ENCODE measurements around the gene PTPRH. TPM values are rescaled to one million over a fixed set of nuclear protein-coding genes. Genes with fewer than 3 reads are reported as not detected.

Gene PTPRH
- total RNA-seq, 2 experiments from 2014 or later, result not detected

GRCh38 chr19:55132453-55133129 lies 76.7 kb downstream of the PTPRH start:
- Histone ChIP-seq H3K4me3 (ENCODE audit: low read depth, low read length, poor library complexity, severe bottlenecking) (no peak overlapping the region), H3K9me2 (ENCODE audit: insufficient read depth, low read length) (no peaks in the 10 kb centered on the region), H2AFZ (ENCODE audit: low read length) (peak overlapping the region; percentile 23; the same call in 1 of the 2 replicates), H3K36me3 (ENCODE audit: insufficient read depth, low read length) (no peaks in the 10 kb centered on the region), H3K79me2 (ENCODE audit: insufficient read depth, low read depth, low read length) (no peaks in the 10 kb centered on the region), H3K4me1 (ENCODE audit: insufficient read depth, low read length, poor library complexity, severe bottlenecking) (peaks cover 47% of the 10 kb centered on the region), H3K9me3 (ENCODE audit: low read length) (no peaks in the 10 kb centered on the region), H3K4me2 (ENCODE audit: low read length) (peak overlapping the region; percentile 92), H3K27ac (ENCODE audit: low read depth, low read length, poor library complexity, severe bottlenecking) (peak overlapping the region; percentile 84), H4K20me1 (ENCODE audit: insufficient read depth, low read length) (no peaks in the 10 kb centered on the region)
- ChIA-PET CTCF (ENCODE audit: unreplicated experiment) (interaction anchor here (1.1 to 1.2 kb wide), 2 partner anchors 44 to 251 kb away, joined by 4 read pairs; no protein-coding TSS in a partner anchor), POLR2A (interaction anchor here (0.6 to 0.7 kb wide), 2 partner anchors 35 to 147 kb away, joined by 3 to 4 read pairs; no protein-coding TSS in a partner anchor)
- TF ChIP-seq EZH2phosphoT487 (IDR thresholded peaks at IDR 0.05; ENCODE audit: borderline replicate concordance, low read depth, low read length) (no peak), CTCF (conservative IDR thresholded peaks at IDR 0.05; ENCODE audit: low read length) (peak; percentile 77)
- BruUV-seq (replicated peaks), result no TSS peak
- intact Hi-C loops (cut with micrococcal nuclease; ENCODE audit: unreplicated experiment), result loop anchor here (1.0 to 2.0 kb wide), 3 partner anchors 44 to 250 kb away; no protein-coding TSS in a partner anchor
- peak; percentile 45 for DNase-seq (ENCODE audit: low spot score)

- H3K4me2 ChIP-seq (ENCODE audit: low read length), result no peak overlapping the region
- no peak for DNase-seq (ENCODE audit: low spot score)
- H3K9me3 ChIP-seq (ENCODE audit: low read length), result no peaks in the 10 kb centered on the region
- no peaks in the 10 kb centered on the region for H3K79me2 ChIP-seq (ENCODE audit: insufficient read depth, low read depth, low read length)
- H4K20me1 ChIP-seq (ENCODE audit: insufficient read depth, low read length), result no peaks in the 10 kb centered on the region
- no peaks in the 10 kb centered on the region for H3K9me2 ChIP-seq (ENCODE audit: insufficient read depth, low read length)
- TF ChIP-seq EZH2phosphoT487 (IDR thresholded peaks at IDR 0.05; ENCODE audit: borderline replicate concordance, low read depth, low read length), result no peak
- TF ChIP-seq CTCF (conservative IDR thresholded peaks at IDR 0.05; ENCODE audit: low read length), result no peak
- no peak overlapping the region for H3K4me3 ChIP-seq (ENCODE audit: low read depth, low read length, poor library complexity, severe bottlenecking)
- H3K4me1 ChIP-seq (ENCODE audit: insufficient read depth, low read length, poor library complexity, severe bottlenecking), result peaks cover 45% of the 10 kb centered on the region
- intact Hi-C loops (cut with micrococcal nuclease; ENCODE audit: unreplicated experiment), result no loop called here
- H2AFZ ChIP-seq (ENCODE audit: low read length), result no peak overlapping the region
- H3K27ac ChIP-seq (ENCODE audit: low read depth, low read length, poor library complexity, severe bottlenecking), result no peak overlapping the region
- no TSS peak for BruUV-seq (replicated peaks)
- no peaks in the 10 kb centered on the region for H3K36me3 ChIP-seq (ENCODE audit: insufficient read depth, low read length)
- CTCF ChIA-PET (ENCODE audit: unreplicated experiment), result no interaction called here
- POLR2A ChIA-PET, result interaction anchor here (0.7 kb wide), 1 partner anchor 10 kb away, joined by 3 read pairs; no protein-coding TSS in a partner anchor
Measured at GRCh38 chr19:55131421-55131820, 77.9 kb downstream of the PTPRH start.

Small RNA genes within 50 kb of the gene (microRNA-seq; reads per million reads assigned to microRNA genes)
- gene MIR6802 (ENCODE audit: borderline replicate concordance) (not detected), gene MIR6803 (ENCODE audit: borderline replicate concordance) (18.2 reads per million, percentile 27 among the genes with 10 or more reads in this experiment), gene MIR6804 (ENCODE audit: borderline replicate concordance) (2.3 reads per million)

Small RNA genes within 50 kb of the gene (small RNA-seq; reads per million reads assigned to genes)
- not detected for gene MIR6802
- not detected for gene MIR6803
- gene MIR6804, result not detected
- not detected for gene RF01210

Other genes with a start within 250 kb of the PTPRH start
- gene NLRP2, start 243.1 kb downstream of the PTPRH start, total RNA-seq (2014; rRNA removed; shearing (Covaris generic)), result not detected in 2 replicates
- gene NLRP2, start 243.1 kb downstream of the PTPRH start, total RNA-seq (2022), result not detected in 2 replicates
- 0.25 and 0.44 TPM in 2 replicates for gene GP6, start 171.2 kb downstream of the PTPRH start, total RNA-seq (2014; rRNA removed; shearing (Covaris generic))
- 0.36 and 1.9 TPM in 2 replicates for gene GP6, start 171.2 kb downstream of the PTPRH start, total RNA-seq (2022)
- gene RDH13, start 146.4 kb downstream of the PTPRH start, total RNA-seq (2014; rRNA removed; shearing (Covaris generic)), result 23.1 and 29.5 TPM in 2 replicates
- 17.8 and 19.5 TPM in 2 replicates for gene RDH13, start 146.4 kb downstream of the PTPRH start, total RNA-seq (2022)
- 3.5 and 11.1 TPM in 2 replicates for gene EPS8L1, start 133.6 kb downstream of the PTPRH start, total RNA-seq (2014; rRNA removed; shearing (Covaris generic))
- gene EPS8L1, start 133.6 kb downstream of the PTPRH start, total RNA-seq (2022), result 10.6 and 12.5 TPM in 2 replicates
- gene PPP1R12C, start 91.9 kb downstream of the PTPRH start, total RNA-seq (2014; rRNA removed; shearing (Covaris generic)), result 194 and 211 TPM in 2 replicates
- 177 and 186 TPM in 2 replicates for gene PPP1R12C, start 91.9 kb downstream of the PTPRH start, total RNA-seq (2022)
- 17.6 and 21.9 TPM in 2 replicates for gene TNNT1, start 60.3 kb downstream of the PTPRH start, total RNA-seq (2014; rRNA removed; shearing (Covaris generic))
- gene TNNT1, start 60.3 kb downstream of the PTPRH start, total RNA-seq (2022), result 11.2 and 11.6 TPM in 2 replicates
- 2.6 TPM in 1 of 2 replicates, not detected in the other for gene TNNI3, start 51.8 kb downstream of the PTPRH start, total RNA-seq (2014; rRNA removed; shearing (Covaris generic))
- gene TNNI3, start 51.8 kb downstream of the PTPRH start, total RNA-seq (2022), result not detected in 2 replicates
- gene DNAAF3, start 42.9 kb downstream of the PTPRH start, total RNA-seq (2014; rRNA removed; shearing (Covaris generic)), result 0.85 and 2.8 TPM in 2 replicates
- gene DNAAF3, start 42.9 kb downstream of the PTPRH start, total RNA-seq (2022), result 2.2 and 2.5 TPM in 2 replicates
- 0.44 TPM in 1 of 2 replicates, not detected in the other for gene SYT5, start 29.2 kb downstream of the PTPRH start, total RNA-seq (2014; rRNA removed; shearing (Covaris generic))
- 0.84 and 1.3 TPM in 2 replicates for gene SYT5, start 29.2 kb downstream of the PTPRH start, total RNA-seq (2022)
- gene TMEM86B, start 19.3 kb upstream of the PTPRH start, total RNA-seq (2014; rRNA removed; shearing (Covaris generic)), result 6.7 and 8.1 TPM in 2 replicates
- 13.7 and 13.8 TPM in 2 replicates for gene TMEM86B, start 19.3 kb upstream of the PTPRH start, total RNA-seq (2022)
- gene PPP6R1, start 49.5 kb upstream of the PTPRH start, total RNA-seq (2014; rRNA removed; shearing (Covaris generic)), result 82.0 and 89.6 TPM in 2 replicates
- 156 and 161 TPM in 2 replicates for gene PPP6R1, start 49.5 kb upstream of the PTPRH start, total RNA-seq (2022)
- 41.3 and 50.5 TPM in 2 replicates for gene HSPBP1, start 70.6 kb upstream of the PTPRH start, total RNA-seq (2014; rRNA removed; shearing (Covaris generic))
- gene HSPBP1, start 70.6 kb upstream of the PTPRH start, total RNA-seq (2022), result 31.9 and 38.7 TPM in 2 replicates
- gene BRSK1, start 74.5 kb upstream of the PTPRH start, total RNA-seq (2014; rRNA removed; shearing (Covaris generic)), result 15.9 and 16.1 TPM in 2 replicates
- gene BRSK1, start 74.5 kb upstream of the PTPRH start, total RNA-seq (2022), result 23.9 and 25.7 TPM in 2 replicates
- not detected in 2 replicates for gene TMEM150B, start 115.8 kb upstream of the PTPRH start, total RNA-seq (2014; rRNA removed; shearing (Covaris generic))
- gene TMEM150B, start 115.8 kb upstream of the PTPRH start, total RNA-seq (2022), result not detected in 2 replicates
- gene KMT5C, start 130.4 kb upstream of the PTPRH start, total RNA-seq (2014; rRNA removed; shearing (Covaris generic)), result 21.2 and 22.8 TPM in 2 replicates
- gene KMT5C, start 130.4 kb upstream of the PTPRH start, total RNA-seq (2022), result 36.1 and 43.4 TPM in 2 replicates
- not detected in 2 replicates for gene COX6B2, start 145.2 kb upstream of the PTPRH start, total RNA-seq (2014; rRNA removed; shearing (Covaris generic))
- not detected in 2 replicates for gene COX6B2, start 145.2 kb upstream of the PTPRH start, total RNA-seq (2022)
- not detected in 2 replicates for gene GARIN5B, start 153.8 kb upstream of the PTPRH start, total RNA-seq (2014; rRNA removed; shearing (Covaris generic))
- not detected in 2 replicates for gene GARIN5B, start 153.8 kb upstream of the PTPRH start, total RNA-seq (2022)
- 0.32 TPM in 1 of 2 replicates, not detected in the other for gene IL11, start 161.0 kb upstream of the PTPRH start, total RNA-seq (2014; rRNA removed; shearing (Covaris generic))
- gene IL11, start 161.0 kb upstream of the PTPRH start, total RNA-seq (2022), result 0.46 and 0.55 TPM in 2 replicates
- gene TMEM190, start 167.3 kb upstream of the PTPRH start, total RNA-seq (2014; rRNA removed; shearing (Covaris generic)), result not detected in 2 replicates
- gene TMEM190, start 167.3 kb upstream of the PTPRH start, total RNA-seq (2022), result not detected in 2 replicates
- 2.6 and 2.7 TPM in 2 replicates for gene TMEM238, start 174.8 kb upstream of the PTPRH start, total RNA-seq (2014; rRNA removed; shearing (Covaris generic))
- gene TMEM238, start 174.8 kb upstream of the PTPRH start, total RNA-seq (2022), result 6.5 and 7.1 TPM in 2 replicates
- 847 and 872 TPM in 2 replicates for gene RPL28, start 176.4 kb upstream of the PTPRH start, total RNA-seq (2014; rRNA removed; shearing (Covaris generic))
- gene RPL28, start 176.4 kb upstream of the PTPRH start, total RNA-seq (2022), result 2,656 and 3,234 TPM in 2 replicates
- gene UBE2S, start 198.3 kb upstream of the PTPRH start, total RNA-seq (2014; rRNA removed; shearing (Covaris generic)), result 682 and 848 TPM in 2 replicates
- gene UBE2S, start 198.3 kb upstream of the PTPRH start, total RNA-seq (2022), result 285 and 321 TPM in 2 replicates
- gene SHISA7, start 233.8 kb upstream of the PTPRH start, total RNA-seq (2014; rRNA removed; shearing (Covaris generic)), result not detected in 2 replicates
- gene SHISA7, start 233.8 kb upstream of the PTPRH start, total RNA-seq (2022), result not detected in 2 replicates